CD4-positive, alpha-beta T cell treated with Interleukin-17A for 4 hours (primary cell): ENCODE measurements around the gene IL4.
A peak's percentile ranks its signal among the peaks of the same experiment; 100 is the strongest.

Experiments
- DNase-seq: peaks from one replicate; pipeline ENCODE4 v3.0.0-alpha.2; 2020; ENCODE audit warnings: mixed read lengths

Gene IL4

DNA sequence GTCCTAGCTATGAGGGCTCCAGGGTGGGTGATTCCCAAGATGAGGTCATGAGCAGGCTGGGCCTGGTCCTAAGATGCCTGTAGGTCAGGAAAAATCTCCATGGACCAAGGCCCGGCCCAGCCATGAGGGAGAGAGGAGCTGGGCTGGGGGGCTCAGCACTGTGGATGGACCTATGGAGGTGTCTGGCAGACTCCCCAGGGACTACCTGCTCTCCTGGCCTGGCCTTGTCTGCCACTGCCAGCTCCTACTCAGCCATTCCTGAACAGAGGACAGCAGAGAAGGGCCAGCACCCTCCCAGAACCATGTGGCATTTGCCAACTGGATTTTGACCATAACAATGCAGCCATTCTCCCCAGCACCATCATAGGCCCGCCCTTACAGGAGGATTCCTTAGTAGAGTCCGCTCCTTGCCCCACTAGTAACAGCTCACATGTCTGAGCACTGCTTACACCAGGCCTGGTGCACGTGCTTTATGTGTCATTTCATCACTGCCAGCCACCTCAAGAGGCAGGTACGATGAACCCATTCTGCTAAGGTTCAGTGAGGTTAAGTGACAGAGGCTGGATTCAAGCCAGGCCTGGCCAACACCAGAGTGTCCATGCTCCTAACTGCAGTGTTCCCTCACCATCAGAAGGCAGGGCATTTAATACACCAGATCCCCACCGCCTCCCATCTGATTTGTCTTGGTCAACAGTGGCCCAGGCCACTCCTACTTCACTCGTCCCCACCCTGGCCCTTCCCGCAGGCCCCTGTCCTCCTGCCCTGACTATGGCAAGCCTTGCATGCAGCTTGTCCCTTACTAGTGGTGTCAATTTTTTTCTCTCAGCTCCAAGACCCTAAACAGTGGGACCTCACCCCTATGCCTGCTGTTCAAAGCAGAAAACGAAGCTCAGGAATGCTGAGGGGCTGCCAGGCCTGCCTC is 15.1 kb upstream of the IL4 start:
- DNase-seq: no peak

DNA sequence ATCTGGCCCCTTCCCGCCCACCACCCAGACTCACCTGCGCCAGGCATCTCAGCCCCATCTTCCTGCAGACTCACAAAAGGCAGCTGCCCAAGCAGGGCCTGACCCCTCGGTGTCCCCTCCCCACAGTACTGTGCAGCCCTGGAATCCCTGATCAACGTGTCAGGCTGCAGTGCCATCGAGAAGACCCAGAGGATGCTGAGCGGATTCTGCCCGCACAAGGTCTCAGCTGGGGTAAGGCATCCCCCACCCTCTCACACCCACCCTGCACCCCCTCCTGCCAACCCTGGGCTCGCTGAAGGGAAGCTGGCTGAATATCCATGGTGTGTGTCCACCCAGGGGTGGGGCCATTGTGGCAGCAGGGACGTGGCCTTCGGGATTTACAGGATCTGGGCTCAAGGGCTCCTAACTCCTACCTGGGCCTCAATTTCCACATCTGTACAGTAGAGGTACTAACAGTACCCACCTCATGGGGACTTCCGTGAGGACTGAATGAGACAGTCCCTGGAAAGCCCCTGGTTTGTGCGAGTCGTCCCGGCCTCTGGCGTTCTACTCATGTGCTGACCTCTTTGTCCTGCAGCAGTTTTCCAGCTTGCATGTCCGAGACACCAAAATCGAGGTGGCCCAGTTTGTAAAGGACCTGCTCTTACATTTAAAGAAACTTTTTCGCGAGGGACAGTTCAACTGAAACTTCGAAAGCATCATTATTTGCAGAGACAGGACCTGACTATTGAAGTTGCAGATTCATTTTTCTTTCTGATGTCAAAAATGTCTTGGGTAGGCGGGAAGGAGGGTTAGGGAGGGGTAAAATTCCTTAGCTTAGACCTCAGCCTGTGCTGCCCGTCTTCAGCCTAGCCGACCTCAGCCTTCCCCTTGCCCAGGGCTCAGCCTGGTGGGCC is 13.9 kb upstream of the IL4 start:
- no peak for DNase-seq

DNA sequence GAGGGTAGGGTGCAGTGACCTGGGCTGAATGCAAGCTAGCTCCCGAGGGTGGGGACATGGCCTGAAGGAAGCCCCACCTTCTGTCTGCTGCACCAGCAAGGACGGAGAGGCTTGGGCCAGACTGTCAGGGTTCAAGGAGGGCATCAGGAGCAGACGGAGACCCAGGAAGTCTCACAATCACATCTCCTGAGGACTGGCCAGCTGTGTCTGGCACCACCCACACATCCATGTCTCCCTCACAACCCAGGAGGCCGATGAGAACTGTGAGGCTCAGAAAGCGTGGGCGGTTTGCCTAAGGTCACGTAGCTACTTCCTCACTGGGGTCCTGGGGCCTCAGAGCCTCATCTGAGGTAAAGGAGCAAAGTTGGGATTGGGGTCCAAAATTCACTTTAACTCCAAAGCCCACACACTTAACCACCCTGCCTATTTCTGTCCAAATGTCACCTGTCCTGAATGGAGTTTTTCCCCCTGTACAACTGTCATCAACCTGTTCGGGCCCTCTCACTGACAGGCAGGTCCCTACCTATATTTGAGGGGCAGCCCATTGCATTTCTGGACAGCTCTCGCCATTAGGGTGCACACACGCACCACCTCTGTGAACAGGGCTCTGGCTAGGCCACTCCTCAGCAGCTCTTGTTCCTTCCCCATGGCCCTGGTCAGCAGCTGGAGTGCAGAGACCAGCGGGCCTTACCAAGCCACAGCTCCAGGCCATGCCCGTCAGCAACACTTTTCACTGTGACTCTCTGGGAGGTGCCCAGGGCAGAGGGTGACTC is 12.4 kb upstream of the IL4 start:
- DNase-seq: no peak

DNA sequence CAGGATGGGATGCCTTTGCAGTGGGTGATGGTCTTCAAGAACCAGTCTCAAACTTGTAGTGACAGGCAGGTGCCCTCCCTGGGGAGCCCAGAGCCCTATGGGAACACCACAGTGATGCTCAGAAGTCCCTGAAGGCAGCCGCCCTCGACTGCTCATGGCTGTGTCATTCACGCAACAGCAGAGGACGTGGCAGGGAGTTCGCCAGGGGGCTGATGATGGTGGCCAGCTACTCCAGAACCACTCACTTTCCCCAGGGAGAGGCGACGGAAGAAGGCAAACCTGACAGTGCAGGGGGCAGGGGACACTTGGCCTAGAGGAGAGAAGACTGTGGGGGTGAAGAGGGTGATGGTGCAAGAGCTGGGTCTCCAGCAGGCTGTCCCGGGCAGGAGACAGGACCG is 11.8 kb upstream of the IL4 start:
- no peak for DNase-seq

DNA sequence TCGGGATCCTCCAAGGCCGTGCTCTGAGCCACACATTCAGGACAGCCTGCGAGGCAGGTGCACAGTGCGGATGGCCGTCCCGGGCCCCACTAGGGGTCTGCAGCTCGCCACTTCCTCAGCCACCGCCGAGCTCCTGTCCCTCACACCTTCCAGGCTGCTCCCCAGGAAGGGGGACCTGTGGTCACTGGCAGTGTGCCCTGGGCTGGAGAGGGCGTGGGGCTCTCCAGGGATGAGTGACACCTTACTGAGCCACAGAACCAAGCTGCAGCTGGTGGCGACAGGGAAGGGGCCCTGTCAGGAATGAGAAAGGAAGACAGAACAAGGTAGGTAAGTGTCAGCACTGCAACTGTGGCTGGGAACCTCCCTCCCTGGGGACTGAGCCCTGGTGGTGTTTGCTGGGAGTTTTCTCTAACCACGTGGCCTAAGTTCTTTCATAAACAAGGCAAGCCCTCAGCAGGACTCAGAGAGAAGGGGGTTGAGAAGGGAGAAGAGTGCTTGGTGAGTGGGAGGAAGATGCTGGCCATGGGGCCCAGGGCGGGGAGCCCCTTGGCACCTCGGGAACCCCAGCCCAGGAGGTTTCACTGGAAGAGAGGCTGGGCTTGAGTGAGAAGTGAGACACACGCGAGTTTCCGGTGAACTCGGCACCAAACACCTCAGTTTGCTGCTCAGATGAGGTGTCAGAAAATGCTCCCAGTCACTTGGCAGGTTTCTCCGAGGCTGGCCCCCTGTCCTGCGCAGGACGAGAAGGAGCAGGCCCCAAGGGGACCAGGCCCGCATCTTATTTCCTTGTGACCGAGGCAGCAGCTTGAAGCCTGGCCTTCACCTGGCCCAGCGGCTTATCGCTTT is 10.6 kb upstream of the IL4 start:
- DNase-seq: peak; percentile 22

DNA sequence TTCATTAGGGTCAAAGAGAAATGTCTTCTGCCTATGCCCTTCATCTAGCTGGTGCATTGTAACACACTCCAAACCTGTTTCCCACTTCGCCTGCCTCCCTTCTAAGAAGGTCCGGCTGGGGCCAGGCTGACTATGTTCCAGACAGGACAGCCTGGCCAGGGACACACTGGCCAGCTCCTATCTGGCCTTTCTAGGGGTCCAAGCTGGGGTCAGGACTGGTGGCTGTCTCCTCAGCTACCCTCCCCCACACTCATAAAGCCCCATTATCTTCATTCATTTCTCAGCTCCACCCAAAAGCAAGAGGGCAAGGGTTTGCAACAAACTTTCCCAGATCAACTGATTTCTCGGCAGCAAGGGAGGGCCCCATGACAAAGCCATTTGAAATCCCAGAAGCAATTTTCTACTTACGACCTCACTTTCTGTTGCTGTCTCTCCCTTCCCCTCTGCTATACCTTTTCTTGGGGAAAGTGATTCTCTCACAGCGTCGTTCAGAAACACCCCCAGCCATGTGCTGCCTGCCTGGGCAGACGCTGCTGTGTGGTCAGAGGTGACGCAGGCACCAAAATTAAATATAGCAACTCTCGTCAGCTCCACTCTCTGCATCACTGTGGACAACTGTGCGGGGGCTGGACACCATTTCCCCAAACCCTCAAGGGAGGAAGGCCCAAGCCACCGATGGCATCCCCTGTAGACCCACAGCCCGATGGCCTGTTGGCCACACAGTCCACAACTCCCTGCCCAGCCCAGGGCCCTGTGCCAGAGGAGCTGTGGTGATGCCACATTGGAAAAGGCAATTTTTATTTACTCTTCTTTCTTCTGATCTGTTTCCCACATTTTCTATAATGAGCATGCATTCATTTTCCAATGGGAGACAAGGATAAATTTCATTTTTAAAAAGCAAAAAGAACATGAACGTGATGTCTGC is 9.8 kb upstream of the IL4 start:
- DNase-seq: no peak

DNA sequence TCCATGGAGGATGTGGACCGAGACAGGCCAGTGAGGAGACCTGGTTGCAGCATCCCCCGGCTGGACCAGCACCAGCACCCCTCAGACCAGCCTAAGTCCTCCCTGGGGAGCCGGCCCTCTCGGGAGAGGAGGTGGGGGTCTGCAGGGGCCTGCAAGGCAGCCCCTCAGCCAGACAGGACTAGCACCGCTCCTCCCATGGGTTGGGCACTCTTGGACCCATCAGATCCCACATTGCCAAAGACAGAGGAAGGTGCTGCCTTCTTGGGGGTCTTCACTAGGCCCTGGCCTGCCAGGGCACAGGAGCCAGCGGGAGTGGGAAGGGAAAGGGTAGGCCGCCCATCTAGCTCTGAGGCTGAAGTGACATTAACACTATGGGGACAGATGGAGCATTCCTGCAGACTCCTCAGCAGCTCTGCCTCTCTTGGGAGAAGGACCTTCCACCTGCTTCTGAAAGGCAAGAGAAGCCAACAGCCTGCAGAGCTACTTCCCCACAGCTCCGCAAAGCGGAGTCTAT is 9.0 kb upstream of the IL4 start:
- no peak for DNase-seq

DNA sequence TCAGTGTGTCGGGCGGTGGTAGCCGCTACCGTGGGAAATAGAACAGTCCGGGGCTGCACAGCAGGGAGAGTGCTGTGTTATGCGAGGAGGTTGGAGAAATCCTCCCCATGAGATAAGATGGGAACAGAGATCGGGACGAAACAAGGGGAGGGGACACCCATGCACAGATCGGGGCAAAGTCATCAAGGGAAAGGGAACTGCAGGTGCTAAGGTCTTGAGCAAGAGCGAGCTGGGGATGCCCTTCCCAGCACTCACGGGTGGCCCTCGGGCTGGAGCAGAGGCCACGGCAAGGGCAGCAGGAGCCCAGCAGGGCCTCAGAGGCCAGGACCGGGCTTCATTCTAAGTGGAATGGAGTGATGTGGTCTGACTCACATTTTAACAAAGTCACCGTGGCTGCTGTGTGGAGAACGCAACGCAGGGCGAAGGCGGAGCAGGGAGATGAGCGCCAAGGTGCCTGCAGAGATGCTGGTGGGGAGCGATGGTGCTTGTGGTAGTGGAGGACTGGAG is 8.2 kb upstream of the IL4 start:
- no peak for DNase-seq

DNA sequence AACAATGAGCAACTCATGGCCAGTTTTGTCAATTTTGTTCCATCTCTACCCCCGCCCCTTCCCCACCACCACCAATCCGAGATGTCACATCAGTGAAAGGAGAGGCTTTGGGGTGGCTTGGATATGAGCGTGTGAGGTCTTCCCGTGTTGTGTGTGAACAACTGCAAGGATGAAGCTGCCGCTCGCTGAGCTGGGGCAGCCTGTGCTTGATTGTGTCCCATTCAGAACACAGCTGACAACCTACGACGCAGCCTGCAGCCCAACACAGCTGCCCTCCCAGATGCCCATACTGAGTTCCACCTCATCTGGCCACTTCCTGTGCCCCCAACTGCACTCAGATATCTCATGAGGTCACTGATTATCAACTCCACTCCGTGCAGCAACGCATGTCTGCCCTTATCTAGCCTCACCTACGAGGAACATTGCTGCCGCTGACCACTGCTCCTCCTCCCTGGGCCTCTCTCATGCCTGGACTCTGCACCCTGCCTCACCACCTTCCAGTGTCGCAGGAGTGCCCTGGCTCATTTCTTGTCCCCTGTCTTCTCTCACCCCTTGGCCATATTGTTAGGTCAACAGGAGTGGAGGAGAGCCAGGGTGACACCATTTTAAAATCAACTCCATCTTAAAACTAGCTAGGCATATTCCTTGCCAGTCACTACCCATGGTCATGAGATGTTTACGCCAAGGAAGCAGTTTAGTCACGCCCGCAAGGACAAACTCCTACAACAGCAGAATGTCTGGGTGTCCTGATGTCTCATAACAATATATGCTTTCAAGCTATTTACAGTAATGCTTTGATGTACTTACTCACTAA is 7.3 kb upstream of the IL4 start:
- no peak for DNase-seq

DNA sequence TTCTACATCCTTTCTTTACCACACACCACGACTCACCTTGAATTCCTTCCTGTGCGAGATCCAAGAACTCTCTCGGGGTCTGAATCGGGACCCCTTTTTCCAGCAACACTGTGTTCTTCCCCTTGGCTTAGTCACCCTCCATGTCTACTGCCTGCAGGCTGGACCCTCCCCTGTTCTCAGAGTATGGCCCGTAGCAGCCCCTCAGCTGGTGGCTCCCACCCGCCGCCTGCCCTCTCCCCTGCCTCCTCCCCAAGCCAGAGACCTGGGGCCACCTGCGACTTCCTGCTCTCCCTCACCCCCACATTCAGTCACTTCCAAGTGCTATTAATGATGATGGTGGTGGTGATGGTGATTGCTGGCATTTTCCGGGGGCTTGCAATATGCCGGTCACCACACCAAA is 6.5 kb upstream of the IL4 start:
- no peak for DNase-seq

DNA sequence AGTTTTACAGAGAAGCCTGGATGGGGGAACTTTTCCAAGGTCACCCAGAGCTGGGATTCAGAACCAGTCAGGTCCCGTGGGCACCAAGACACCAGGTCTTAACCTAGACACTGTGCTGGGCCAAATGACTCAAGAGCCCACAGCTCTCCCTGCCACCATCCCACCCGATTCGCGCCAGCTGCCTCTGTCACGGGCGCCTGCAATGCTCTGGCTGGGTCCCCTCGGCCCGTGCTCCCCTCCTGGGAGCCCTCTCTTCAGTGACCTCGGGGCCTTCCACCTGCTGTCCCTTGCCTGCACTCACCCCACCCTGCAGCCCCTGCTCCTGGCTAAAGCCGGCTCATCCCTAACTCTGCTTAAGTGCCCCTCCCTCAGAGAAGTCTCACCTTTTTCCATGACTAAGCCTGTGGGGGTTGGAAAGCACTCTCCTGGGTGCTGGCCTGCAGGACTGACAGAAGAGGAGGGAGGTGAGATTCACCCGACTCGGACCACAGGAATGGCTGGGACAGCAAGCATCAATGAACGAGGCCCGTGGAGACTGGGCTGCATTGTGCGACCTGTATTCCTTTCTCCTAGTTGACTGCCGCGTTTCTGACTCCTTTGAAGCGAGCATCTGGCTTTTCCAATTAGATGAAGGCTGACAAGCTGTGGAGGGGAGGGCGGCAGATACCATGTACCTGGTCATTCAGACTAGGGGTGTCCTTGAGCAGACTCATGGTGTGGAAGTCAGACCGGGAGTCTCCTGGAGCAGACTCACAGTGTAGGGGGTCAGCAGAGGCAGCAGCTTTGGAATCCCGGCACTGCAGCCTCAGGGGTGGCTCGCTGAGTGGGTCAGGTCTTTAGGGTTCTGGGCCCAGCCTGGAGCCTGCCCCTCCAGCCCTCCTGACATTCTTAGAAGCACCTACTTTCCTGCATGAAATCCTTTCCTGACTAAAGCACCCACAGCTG is 5.8 kb upstream of the IL4 start:
- DNase-seq: no peak

DNA sequence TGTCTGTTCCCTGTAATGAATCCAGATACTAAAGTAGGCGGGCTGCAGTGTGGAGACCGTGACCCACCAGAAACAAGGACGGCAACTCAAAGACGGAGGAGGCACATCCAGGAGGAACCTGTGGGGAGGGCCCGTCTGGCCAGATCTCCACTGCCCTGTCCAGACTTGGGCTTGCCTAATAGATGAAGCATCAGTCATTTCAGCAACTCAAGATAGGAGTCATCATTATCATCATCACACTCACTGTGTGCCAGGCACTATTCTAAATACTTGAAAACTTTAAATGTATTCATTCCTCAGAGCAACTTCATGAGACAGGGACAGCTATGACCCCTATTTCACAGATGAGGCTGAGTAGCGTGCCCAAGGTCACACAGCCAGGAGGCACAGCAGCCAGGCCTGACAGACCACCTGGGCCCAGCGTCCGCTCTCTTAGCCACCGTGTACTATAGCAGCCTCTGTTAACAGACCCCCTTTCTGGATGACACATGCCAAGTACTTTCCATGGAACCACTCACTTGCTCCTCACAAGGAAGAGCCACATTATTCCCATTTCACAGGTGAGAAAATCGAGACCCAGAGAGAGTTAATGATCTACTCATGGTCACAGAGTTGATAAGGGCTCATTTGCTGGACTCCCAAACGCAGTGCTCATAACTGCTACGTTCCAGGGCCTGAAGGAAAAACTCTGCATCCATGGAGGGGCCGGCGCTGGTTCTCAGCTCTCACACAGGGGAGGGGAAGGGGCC is 4.9 kb upstream of the IL4 start:
- DNase-seq: no peak

DNA sequence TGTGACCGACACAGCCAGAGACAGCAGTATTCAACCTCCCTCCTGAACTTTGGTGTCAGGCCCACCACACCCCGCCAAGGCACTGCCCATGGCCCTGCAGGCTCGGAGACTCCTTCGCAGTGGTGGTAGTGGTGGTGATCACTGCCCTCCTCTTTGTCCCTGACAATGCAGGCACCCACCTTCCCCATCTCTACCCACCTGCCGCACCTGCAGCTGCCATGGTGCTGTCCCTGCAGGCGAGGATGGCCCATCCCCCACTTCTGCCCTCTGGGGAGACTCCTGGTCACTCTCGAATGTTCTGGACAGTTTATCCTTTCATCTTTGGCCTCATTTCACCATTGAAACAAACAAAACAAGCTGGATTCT is 4.4 kb upstream of the IL4 start:
- DNase-seq: no peak

DNA sequence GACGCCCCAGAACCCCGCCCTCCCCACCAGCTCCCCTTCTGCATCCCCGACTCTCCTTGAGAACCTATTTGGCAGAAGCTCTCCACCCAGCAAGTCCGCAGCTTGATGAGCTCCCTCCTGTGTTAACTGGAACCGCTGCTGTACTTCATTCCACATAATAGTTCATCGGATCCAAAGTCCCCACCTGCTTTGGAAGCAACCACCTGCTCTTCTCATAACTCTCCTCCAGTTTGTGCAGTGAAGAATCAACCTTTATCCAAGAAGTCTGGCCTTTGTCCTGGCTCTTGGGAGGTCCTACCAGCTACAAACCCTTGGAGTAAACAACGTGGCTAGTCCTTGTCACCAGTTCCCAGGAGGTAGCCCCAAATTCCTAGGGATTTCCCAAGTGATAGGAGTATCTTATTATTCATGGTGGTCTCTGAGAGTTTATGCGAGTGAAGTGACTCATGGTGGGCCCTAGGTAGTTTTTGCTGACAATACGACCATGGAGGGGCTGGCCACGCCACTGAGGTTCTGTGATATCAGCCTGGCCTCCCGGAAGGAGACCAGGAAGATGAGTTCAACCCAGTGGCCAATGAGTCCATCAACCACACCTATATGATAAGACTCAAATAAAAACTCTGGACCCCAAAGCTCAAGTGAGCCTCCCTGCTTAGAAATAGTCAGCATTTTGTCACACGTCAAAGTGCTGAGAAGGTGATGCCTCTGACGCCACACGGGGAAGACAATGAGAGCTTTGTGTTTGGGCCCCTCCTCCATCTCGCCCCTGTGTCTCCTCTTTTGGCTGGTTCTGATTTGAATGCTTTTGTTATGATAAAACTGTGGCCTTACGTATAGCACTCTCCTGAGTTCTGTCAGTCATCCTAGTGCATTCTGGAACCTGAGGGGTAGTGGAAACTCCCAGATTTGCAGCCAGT is 3.6 kb upstream of the IL4 start:
- no peak for DNase-seq

DNA sequence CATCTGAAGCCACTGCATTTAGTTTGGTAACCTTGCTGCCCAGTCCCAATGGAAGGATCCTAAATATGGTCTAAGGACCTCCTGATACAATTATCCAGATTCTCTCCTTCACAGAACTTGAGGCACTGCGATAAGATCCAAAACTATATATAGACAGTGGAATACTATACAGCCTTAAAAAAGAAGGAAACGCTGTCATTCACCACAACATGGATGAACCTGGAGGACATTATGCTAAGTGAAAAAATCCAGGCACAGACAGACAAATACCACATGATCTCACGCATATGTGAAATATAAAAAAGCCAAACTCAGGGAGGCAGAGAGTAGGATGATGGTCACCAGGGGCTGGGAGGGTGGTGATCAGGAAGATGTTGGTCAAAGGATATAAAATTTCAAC is 2.8 kb upstream of the IL4 start:
- no peak for DNase-seq

DNA sequence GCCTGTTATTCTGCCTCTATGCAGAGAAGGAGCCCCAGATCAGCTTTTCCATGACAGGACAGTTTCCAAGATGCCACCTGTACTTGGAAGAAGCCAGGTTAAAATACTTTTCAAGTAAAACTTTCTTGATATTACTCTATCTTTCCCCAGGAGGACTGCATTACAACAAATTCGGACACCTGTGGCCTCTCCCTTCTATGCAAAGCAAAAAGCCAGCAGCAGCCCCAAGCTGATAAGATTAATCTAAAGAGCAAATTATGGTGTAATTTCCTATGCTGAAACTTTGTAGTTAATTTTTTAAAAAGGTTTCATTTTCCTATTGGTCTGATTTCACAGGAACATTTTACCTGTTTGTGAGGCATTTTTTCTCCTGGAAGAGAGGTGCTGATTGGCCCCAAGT is 301 bp upstream of the IL4 start:
- DNase-seq: no peak
